GM18867 (cell line): ENCODE data around the gene CFD.
"Not testable (repeated sequence)": the region's sequence is repeated elsewhere in the genome, so short reads cannot be mapped to it uniquely, and the experiment has no call there.

Source experiments
- ATAC-seq: cut with Tn5 transposase; IDR thresholded peaks from one replicate; pipeline ENCODE4 v1.9.1; 2021; ENCODE audit warnings: mild to moderate bottlenecking, moderate library complexity; ENCODE audit not compliant: unreplicated experiment

The CFD gene

GRCh38 chr19:858868-859843 lies at the start of gene CFD:
Gene CFD, plus strand, starts transcription at chr19:859664. Its CDS starts 26 bp downstream, at chr19:859690.
- no peak for ATAC-seq

GRCh38 chr19:810077-810855 lies 49.2 kb upstream of the CFD start:
- no peak for ATAC-seq

- ATAC-seq = no peak
Observed at GRCh38 chr19:810883-811489, 48.5 kb upstream of the CFD start.

GRCh38 chr19:811506-812048 lies 47.9 kb upstream of the CFD start:
- no peak for ATAC-seq

- ATAC-seq = no peak
Observed at GRCh38 chr19:812049-812746, 47.3 kb upstream of the CFD start.

- ATAC-seq = no peak
Observed at GRCh38 chr19:812747-813218, 46.7 kb upstream of the CFD start.

GRCh38 chr19:813219-814151 lies 46.0 kb upstream of the CFD start:
- ATAC-seq = no peak

- ATAC-seq = no peak
Observed at GRCh38 chr19:814152-815078, 45.0 kb upstream of the CFD start.

GRCh38 chr19:815079-815774 lies 44.2 kb upstream of the CFD start:
- ATAC-seq = no peak

GRCh38 chr19:815775-816499 lies 43.5 kb upstream of the CFD start:
- no peak for ATAC-seq

- no peak for ATAC-seq
Observed at GRCh38 chr19:816500-816857, 43.0 kb upstream of the CFD start.

GRCh38 chr19:820212-820611 lies 39.3 kb upstream of the CFD start:
- not testable (repeated sequence) for ATAC-seq

- ATAC-seq = no peak
Observed at GRCh38 chr19:821231-821824, 38.1 kb upstream of the CFD start.

GRCh38 chr19:821825-822503 lies 37.5 kb upstream of the CFD start, which contains the start of gene PLPPR3:
Gene PLPPR3, minus strand, starts transcription at chr19:821955. Its CDS starts 396 bp downstream, at chr19:821559.
- ATAC-seq = no peak

- ATAC-seq = no peak
Observed at GRCh38 chr19:823565-824121, 35.8 kb upstream of the CFD start.

- no peak for ATAC-seq
Observed at GRCh38 chr19:824885-825284, 34.6 kb upstream of the CFD start.
